Ishikawa (cell line): ENCODE data around the gene ASIC2.

Source experiments
- CEBPB ChIP-seq: IDR thresholded peaks from 2 replicates; pipeline ENCODE4 v1.6.1; 2012
- CREB1 ChIP-seq: IDR thresholded peaks from 2 replicates; pipeline ENCODE4 v1.6.1; 2012; ENCODE audit warnings: low read depth
- EGR1 ChIP-seq: IDR thresholded peaks from 2 replicates; pipeline ENCODE4 v1.6.1; 2012
- EP300 ChIP-seq: IDR thresholded peaks from 2 replicates; pipeline ENCODE4 v1.6.1; 2012; ENCODE audit warnings: borderline replicate concordance
- NFIC ChIP-seq: IDR thresholded peaks from 2 replicates; pipeline ENCODE4 v1.6.1; 2012
- RAD21 ChIP-seq: IDR thresholded peaks from 2 replicates; pipeline ENCODE4 v1.6.1; 2012; ENCODE audit warnings: low read depth
- TAF1 ChIP-seq: IDR thresholded peaks from 2 replicates; pipeline ENCODE4 v1.6.1; 2012; ENCODE audit warnings: low read depth, mild to moderate bottlenecking
- TCF12 ChIP-seq: IDR thresholded peaks from 2 replicates; pipeline ENCODE4 v1.6.1; 2012; ENCODE audit warnings: low read depth
- TEAD4 ChIP-seq: IDR thresholded peaks from 2 replicates; pipeline ENCODE4 v1.6.1; 2012
- YY1 ChIP-seq: IDR thresholded peaks from 2 replicates; pipeline ENCODE4 v1.6.1; 2012; ENCODE audit warnings: low read depth
- TF ChIP-seq, protein P1 (sequence below): IDR thresholded peaks from 2 replicates; pipeline ENCODE4 v1.6.1; 2012
- TF ChIP-seq, protein P2 (sequence below): IDR thresholded peaks from 2 replicates; pipeline ENCODE4 v1.6.1; 2012; ENCODE audit warnings: low read depth, mild to moderate bottlenecking
- TF ChIP-seq, protein P3 (sequence below): IDR thresholded peaks from 2 replicates; pipeline ENCODE4 v1.6.1; 2012

DNA sequence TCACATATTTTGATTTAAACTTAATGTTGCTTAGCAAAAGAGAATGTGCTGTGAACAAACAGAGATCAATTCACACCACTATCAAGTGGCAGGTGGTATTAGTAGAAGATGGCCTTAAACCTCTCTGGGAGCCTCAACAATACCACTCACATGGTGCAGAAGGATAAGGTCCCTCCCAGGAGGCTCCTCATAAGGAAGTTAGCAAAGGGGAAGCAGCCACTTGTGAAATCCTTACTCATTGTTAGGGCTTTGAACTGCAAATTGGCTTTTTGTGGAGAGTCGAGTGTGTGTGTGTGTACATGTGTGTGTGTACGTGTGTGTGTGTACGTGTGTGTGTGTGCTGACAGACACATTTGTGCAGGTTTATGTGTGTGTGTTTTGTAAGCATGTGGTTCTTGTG lies 48.9 kb upstream of the ASIC2 start:
- TF ChIP-seq, protein P1, sequence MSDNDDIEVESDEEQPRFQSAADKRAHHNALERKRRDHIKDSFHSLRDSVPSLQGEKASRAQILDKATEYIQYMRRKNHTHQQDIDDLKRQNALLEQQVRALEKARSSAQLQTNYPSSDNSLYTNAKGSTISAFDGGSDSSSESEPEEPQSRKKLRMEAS = no peak
- TF ChIP-seq YY1 = no peak
- no peak for TF ChIP-seq RAD21
- no peak for TF ChIP-seq CREB1
- no peak for TF ChIP-seq EP300
- TF ChIP-seq, protein P2, sequence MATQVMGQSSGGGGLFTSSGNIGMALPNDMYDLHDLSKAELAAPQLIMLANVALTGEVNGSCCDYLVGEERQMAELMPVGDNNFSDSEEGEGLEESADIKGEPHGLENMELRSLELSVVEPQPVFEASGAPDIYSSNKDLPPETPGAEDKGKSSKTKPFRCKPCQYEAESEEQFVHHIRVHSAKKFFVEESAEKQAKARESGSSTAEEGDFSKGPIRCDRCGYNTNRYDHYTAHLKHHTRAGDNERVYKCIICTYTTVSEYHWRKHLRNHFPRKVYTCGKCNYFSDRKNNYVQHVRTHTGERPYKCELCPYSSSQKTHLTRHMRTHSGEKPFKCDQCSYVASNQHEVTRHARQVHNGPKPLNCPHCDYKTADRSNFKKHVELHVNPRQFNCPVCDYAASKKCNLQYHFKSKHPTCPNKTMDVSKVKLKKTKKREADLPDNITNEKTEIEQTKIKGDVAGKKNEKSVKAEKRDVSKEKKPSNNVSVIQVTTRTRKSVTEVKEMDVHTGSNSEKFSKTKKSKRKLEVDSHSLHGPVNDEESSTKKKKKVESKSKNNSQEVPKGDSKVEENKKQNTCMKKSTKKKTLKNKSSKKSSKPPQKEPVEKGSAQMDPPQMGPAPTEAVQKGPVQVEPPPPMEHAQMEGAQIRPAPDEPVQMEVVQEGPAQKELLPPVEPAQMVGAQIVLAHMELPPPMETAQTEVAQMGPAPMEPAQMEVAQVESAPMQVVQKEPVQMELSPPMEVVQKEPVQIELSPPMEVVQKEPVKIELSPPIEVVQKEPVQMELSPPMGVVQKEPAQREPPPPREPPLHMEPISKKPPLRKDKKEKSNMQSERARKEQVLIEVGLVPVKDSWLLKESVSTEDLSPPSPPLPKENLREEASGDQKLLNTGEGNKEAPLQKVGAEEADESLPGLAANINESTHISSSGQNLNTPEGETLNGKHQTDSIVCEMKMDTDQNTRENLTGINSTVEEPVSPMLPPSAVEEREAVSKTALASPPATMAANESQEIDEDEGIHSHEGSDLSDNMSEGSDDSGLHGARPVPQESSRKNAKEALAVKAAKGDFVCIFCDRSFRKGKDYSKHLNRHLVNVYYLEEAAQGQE = no peak
- TF ChIP-seq TEAD4 = no peak
- no peak for TF ChIP-seq EGR1
- TF ChIP-seq TAF1 = no peak
- TF ChIP-seq NFIC = no peak
- no peak for TF ChIP-seq TCF12
- TF ChIP-seq, protein P3, sequence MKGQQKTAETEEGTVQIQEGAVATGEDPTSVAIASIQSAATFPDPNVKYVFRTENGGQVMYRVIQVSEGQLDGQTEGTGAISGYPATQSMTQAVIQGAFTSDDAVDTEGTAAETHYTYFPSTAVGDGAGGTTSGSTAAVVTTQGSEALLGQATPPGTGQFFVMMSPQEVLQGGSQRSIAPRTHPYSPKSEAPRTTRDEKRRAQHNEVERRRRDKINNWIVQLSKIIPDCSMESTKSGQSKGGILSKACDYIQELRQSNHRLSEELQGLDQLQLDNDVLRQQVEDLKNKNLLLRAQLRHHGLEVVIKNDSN = no peak
- no peak for TF ChIP-seq CEBPB
